Measurements from ENCODE around the gene KREMEN2.
A peak's percentile ranks its signal among the peaks of the same experiment; 100 is the strongest.
"Not testable (repeated sequence)": the region's sequence is repeated elsewhere in the genome, so short reads cannot be mapped to it uniquely, and the experiment has no call there.

Gene KREMEN2

DNA sequence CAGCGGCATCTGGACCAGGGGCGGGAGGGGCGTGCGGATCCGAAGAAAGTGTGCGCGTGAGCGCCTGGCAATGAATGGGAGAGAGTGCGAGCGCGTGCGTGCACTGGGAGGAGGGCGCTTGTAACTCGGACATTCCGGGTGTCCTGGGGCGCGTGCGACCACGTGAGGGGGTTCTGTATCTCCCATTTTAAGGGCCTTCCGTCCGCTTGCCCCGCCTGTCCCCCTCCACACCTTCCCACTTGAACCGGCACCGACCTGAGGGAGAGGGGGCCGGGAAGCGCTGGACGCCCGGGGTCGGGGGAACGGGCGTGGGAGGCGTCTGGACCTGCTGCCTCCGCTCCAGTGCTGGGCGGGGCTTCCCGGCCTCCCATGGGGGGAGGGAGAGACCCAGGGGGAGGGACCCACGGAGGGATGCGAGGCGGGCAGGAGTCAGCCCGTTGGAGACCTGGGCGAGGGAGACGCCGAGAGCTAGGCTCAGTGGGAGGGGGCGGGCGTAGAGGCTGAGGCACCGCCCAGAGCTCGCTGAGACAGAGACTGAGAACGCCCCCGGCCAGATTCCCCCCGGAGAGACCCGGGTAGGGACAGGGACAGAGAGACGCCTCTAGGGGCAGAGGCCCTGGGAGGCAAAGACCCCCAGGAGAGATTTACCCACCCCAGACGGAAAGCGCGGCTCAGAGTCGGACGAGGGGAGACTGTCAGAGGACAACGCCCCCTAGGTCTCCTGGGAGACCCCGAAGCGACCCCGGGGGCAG lies at the start of gene KREMEN2:
TSS of gene KREMEN2 (plus strand) at position 553 of the 752 bp plus-strand sequence. CDS start 246 bp downstream, outside the sequence.
- DNase-seq, result peak; percentile 75 to 77

GRCh38 chr16:2915196-2915929 lies 48.7 kb upstream of the KREMEN2 start:
- DNase-seq, result no peak

DNA sequence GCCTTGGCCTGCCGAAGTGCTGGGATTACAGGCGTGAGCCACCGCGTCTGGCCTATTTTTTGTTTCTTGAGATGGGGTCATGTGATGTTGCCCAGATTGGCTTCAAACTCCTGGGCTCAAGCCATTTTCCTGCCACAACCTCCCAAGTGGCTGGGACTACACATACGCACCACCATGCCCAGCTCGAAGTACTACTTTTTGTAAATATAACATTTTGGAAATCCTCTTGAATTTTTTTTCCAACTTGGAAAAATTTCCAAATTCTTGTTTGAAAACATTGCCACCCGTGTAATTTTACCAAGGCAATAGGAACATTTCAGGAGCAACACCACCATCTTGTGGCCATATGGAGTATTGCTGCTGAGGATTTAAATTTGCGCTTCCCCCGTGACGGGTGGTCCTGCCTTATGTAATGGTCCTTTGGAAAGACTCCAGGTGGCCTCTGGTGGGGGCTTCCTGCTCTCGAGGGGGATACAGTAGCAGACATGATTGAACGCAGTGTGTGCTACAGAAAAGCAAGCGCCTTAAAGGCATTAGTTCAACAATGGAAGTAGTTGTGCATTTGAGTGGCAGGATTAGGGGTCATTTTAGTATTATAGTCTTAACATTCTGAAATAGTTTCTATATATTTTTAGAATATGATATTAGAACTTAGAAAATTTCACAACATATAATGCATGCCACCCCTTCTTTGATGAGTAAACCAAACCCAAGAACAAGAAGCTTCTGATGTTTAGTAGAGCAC lies 44.4 kb upstream of the KREMEN2 start:
- peak; percentile 29 to 65 for DNase-seq

- DNase-seq, result no peak
Measured at GRCh38 chr16:2923481-2923880, 40.6 kb upstream of the KREMEN2 start.

GRCh38 chr16:2924901-2925755 lies 38.9 kb upstream of the KREMEN2 start:
- no peak for DNase-seq

DNA sequence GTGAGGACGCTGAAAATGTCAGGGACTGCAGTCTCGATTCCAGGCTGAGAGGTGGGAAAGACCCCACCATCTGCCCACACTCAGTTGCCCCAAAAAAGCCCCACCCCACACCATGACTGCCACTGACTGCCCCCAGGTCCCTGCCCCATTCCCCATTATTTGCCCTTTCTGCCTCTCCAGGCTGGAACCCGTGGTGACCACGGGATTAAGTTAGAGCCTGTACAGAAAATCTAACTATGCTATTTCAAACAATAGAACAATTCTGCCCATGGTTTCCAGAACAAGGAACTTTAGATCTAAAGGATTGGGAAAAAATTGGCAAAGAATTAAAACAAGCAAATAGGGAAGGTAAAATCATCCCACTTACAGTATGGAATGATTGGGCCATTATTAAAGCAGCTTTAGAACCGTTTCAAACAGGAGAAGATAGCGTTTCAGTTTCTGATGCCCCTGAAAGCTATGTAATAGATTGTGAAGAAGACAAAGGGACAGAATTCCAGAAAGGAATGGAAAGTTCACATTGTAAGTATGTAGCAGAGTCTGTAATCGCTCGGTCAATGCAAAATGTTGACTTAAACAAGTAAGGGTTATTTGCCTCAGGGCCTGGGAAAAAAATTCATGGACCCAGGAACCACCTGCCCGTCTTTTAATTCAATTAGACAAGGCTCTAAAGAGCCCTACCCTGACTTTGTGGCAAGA lies 38.0 kb upstream of the KREMEN2 start:
- DNase-seq, result no peak

DNA sequence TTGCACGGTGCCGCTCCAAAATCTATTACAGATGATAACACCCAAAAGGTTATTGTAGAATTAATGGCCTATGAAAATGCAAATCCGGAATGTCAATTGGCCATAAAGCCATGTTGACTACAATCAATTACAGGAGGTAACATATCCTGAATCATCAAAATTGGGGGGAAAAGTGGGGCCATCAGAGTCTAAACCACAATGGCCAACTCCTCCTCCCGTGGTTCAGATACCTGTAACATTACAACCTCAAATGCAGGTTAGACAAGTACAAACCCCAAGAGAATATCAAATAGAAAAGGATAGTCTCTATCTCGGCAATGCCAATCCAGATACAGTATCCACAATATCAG lies 37.5 kb upstream of the KREMEN2 start:
- no peak for DNase-seq

- peak; percentile 85 to 87 for DNase-seq
Measured at GRCh38 chr16:2927010-2927646, 36.9 kb upstream of the KREMEN2 start.

- not testable (repeated sequence) for DNase-seq
Measured at GRCh38 chr16:2928151-2928550, 35.9 kb upstream of the KREMEN2 start.

GRCh38 chr16:2928796-2929195 lies 35.3 kb upstream of the KREMEN2 start:
- DNase-seq, result no peak

DNA sequence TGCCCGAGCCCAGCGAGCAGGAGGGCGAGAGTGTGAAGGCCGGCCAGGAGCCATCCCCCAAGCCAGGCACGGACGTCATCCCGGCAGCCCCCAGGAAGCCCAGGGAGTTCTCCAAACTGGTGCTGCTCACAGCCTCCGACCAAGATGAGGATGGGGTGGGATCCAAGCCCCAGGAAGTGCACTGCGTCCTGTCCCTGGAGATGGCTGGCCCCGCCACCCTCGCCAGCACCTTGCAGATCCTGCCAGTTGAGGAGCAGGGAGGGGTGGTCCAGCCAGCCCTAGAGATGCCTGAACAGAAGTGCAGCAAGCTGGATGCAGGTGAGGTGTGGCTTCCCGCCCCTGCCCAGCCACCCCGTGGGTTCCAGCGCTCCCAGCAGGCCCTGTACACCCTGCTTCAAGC lies 34.4 kb upstream of the KREMEN2 start:
- DNase-seq, result no peak

DNA sequence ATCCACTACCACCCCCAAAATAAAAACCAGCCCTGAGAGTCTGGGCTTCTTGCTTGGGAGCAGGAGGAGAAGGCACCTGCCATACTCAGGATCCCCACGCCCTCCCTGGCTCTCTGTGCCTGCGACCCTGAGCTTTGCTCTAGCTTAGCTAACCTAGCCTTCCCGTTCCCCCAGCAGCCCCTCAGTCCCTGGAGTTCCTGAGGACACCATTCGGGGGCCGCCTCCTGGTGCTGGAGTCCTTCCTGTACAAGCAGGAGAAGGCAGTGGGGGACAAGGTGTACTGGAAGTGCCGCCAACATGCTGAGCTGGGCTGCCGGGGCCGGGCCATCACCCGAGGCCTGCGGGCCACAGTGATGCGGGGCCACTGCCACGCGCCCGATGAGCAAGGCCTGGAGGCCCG lies 33.8 kb upstream of the KREMEN2 start:
- DNase-seq, result no peak

DNA sequence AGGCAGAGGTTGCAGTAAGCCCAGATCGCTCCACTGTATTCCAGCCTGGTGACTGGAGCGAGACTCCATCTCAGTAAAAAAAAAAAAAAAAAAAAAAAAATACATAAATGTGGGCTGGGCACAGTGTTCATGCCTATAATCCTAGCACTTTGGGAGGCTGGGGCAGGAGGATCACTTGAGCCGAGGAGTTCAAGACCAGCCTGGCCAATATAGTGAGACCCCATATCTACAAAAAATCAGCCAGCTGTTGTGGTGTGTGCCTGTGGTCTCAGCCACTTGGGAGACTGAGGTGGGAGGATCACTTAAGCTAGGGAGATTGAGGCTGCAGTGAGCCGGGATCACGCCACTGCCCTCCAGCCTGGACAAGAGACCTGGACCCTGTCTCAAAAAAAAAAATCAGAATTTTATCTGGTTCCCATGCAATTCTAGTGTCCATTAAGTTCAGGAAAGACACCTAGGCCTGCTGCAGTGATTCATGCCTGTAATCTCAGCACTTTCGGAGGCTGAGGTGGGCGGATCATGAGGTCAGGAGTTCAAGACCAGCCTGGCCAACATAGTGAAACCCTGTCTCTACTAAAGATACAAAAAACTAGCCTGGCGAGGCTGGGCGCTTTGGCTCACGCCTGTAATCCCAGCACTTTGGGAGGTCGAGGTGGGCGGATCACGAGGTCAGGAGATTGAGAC lies 32.7 kb upstream of the KREMEN2 start:
- DNase-seq, result not testable (repeated sequence)

DNA sequence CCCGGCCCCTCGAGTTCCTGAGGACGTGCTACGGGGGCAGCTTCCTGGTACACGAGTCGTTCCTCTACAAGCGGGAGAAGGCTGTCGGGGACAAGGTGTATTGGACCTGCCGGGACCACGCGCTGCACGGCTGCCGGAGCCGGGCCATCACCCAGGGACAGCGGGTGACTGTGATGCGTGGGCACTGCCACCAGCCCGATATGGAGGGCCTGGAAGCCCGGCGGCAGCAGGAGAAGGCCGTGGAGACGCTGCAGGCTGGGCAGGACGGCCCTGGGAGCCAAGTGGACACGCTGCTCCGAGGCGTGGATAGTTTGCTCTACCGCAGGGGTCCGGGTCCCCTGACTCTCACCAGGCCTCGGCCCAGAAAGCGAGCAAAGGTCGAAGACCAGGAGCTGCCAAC lies 30.9 kb upstream of the KREMEN2 start:
- no peak for DNase-seq

DNA sequence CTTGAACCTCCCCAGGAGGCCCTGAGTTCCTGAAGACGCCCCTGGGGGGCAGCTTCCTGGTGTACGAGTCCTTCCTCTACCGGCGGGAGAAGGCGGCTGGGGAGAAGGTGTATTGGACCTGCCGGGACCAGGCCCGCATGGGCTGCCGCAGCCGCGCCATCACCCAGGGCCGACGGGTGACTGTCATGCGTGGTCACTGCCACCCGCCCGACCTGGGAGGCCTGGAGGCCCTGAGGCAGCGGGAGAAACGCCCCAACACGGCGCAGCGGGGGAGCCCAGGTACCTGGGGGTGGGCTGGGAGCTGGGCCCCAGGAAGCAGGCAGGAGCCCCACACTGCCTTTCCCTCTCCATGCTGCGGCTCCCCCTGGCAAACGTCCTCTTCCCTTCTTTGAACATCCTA lies 30.4 kb upstream of the KREMEN2 start:
- DNase-seq, result no peak

GRCh38 chr16:2934450-2934849 lies 29.6 kb upstream of the KREMEN2 start:
- no peak for DNase-seq

DNA sequence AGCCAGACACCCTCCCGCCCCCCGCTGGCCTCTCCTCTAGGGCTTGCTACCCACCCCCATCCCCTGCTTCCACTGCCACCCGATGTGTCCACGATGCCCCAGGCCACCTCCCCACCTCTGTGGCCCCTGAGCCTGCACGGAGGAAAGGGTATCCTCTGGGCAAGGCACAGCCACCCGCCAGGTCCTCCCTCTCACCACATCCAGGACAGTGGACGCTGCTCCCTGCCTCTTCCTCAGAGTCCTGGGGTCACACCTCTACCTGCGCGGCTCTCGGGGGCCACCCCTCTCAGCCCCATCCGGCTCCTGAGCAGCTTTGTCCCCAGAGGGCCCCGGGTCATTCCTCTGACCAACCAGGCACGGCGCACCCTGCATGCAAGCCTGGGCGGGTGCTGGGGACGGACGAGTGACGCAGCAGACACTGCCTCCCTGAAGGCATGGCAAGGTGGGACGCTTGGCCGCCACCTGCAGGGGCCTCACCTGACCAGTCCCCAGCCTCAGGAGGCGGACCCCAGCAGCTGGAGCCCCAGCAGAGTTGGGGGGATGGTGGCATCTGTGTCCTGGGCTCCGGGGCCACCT lies 27.6 kb upstream of the KREMEN2 start:
- no peak for DNase-seq

DNA sequence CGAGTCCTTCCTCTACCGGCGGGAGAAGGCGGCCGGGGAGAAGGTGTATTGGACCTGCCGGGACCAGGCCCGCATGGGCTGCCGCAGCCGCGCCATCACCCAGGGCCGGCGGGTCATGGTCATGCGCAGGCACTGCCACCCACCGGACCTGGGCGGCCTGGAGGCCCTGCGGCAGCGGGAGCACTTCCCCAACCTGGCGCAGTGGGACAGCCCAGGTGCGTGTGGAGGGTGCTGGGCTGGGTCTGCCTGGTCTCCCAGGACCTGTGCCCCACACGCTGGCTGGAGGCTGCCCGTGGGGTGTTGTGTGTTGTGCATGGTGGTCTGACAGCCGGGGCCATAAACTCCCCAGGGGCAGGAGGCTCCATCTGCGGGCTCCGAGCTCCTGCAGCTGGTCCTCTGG lies 26.9 kb upstream of the KREMEN2 start:
- DNase-seq, result no peak

DNA sequence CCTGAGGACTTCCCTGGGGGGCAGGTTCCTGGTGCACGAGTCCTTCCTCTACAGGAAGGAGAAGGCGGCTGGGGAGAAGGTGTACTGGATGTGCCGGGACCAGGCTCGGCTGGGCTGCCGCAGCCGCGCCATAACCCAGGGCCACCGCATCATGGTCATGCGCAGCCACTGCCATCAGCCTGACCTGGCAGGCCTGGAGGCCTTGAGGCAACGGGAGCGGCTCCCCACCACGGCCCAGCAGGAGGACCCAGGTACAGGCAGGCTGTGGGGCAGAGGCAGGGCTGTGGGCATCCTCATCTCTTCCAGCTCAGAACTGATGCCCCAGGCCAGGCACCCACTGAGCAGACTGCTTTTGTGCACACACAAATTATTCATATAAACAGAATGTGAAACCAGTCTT lies 25.9 kb upstream of the KREMEN2 start:
- no peak for DNase-seq

GRCh38 chr16:2939968-2940367 lies 24.1 kb upstream of the KREMEN2 start:
- no peak for DNase-seq

DNA sequence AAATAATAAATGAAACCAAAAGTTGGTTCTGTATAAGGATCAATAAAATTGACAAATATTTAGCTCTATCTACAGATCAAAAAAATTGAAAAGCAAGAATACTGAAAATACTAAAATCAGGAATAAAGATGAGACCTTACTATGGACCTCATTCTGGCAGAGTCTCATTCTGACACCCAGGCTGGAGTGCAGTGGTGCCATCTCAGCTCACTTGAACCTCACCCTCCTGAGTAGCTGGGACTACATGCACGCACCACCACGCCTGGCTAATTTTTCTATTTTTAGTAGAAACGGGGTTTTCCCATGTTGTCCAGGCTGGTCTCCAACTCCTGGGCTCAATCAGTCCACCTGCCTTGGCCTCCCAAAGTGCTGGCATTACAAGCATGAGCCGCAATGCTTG lies 22.0 kb upstream of the KREMEN2 start:
- DNase-seq, result no peak
